Neural cell (in vitro differentiated cells): ENCODE results near the gene AP5B1. TPM values are rescaled to one million over a fixed set of nuclear protein-coding genes. Genes with fewer than 3 reads are reported as not detected.

Source experiments
- H2AFZ ChIP-seq: fragments of 200-600, 300-800 bp; sonication (generic), shearing (Covaris generic); 2 replicates; pipeline ENCODE4 v1.6.0; 2014; ENCODE audit warnings: low read depth, mild to moderate bottlenecking, antibody characterized with exemption, low read length, moderate library complexity
- H3F3A ChIP-seq: fragments of 200-600 bp; shearing (Covaris generic); 2 replicates; pipeline ENCODE4 v1.6.1; 2016; ENCODE audit warnings: mild to moderate bottlenecking, moderate library complexity, mixed read lengths, antibody characterized with exemption, low read length; ENCODE audit not compliant: insufficient read depth, poor library complexity, severe bottlenecking
- H3K27ac ChIP-seq: fragments of 200-600, 300-800 bp; sonication (generic), shearing (Covaris generic); 2 replicates; pipeline ENCODE4 v1.5.1; 2014; ENCODE audit warnings: mild to moderate bottlenecking, low read length, moderate library complexity
- H3K27me3 ChIP-seq: fragments of 300-800, 200-600 bp; sonication (generic), shearing (Covaris generic); 2 replicates; pipeline ENCODE4 v1.6.0; 2014; ENCODE audit warnings: mild to moderate bottlenecking, low read depth, low read length, moderate library complexity; ENCODE audit not compliant: insufficient read depth
- H3K36me3 ChIP-seq: fragments of 300-800, 200-600 bp; sonication (generic), shearing (Covaris generic); 2 replicates; pipeline ENCODE4 v1.5.1; 2014; ENCODE audit warnings: mild to moderate bottlenecking, antibody characterized with exemption, low read length, moderate library complexity; ENCODE audit not compliant: insufficient read depth
- H3K4me2 ChIP-seq: fragments of 300-800, 200-600 bp; sonication (generic), shearing (Covaris generic); 2 replicates; pipeline ENCODE4 v1.6.0; 2014; ENCODE audit warnings: mild to moderate bottlenecking, low read length
- H3K4me3 ChIP-seq: fragments of 300-800, 200-600 bp; sonication (generic), shearing (Covaris generic); 2 replicates; pipeline ENCODE4 v1.5.1; 2014; ENCODE audit warnings: mild to moderate bottlenecking, low read length, moderate library complexity
- H3K79me2 ChIP-seq: fragments of 200-600 bp; shearing (Covaris generic); replicated peaks from 2 replicates; pipeline ENCODE4 v1.6.0; 2014; ENCODE audit warnings: mild to moderate bottlenecking, low read length, moderate library complexity; ENCODE audit not compliant: insufficient read depth
- H3K9ac ChIP-seq: fragments of 300-800, 200-600 bp; sonication (generic), shearing (Covaris generic); 2 replicates; pipeline ENCODE4 v1.6.1; 2016; ENCODE audit warnings: mild to moderate bottlenecking, low read length, mixed read lengths
- H3K9me2 ChIP-seq: fragments of 200-600 bp; shearing (Covaris generic); 2 replicates; pipeline ENCODE4 v1.6.1; 2016; ENCODE audit warnings: mild to moderate bottlenecking, low read length, mixed read lengths; ENCODE audit not compliant: insufficient read depth
- H3K9me3 ChIP-seq: fragments of 200-600, 300-800 bp; sonication (generic), shearing (Covaris generic); 2 replicates; pipeline ENCODE4 v1.6.1; 2016; ENCODE audit warnings: mild to moderate bottlenecking, mixed run types, low read length, moderate library complexity, mixed read lengths
- H4K20me1 ChIP-seq: fragments of 200-600 bp; shearing (Covaris generic); 2 replicates; pipeline ENCODE4 v1.6.1; 2016; ENCODE audit warnings: mild to moderate bottlenecking, mixed run types; ENCODE audit not compliant: insufficient read depth
- EP300 ChIP-seq: fragments of 450-650 bp; conservative IDR thresholded peaks from 2 replicates; pipeline ENCODE4 v1.6.1; 2014; ENCODE audit warnings: antibody characterized with exemption, mild to moderate bottlenecking, moderate library complexity; ENCODE audit not compliant: poor library complexity, severe bottlenecking
- EZH2 ChIP-seq: fragments of 200-600, 300-800 bp; shearing (Covaris generic), sonication (generic); IDR thresholded peaks from 2 replicates; pipeline ENCODE4 v1.6.1; 2014; ENCODE audit warnings: antibody characterized with exemption, low read length, borderline replicate concordance, mild to moderate bottlenecking; ENCODE audit not compliant: insufficient read depth, poor library complexity, severe bottlenecking
- MXI1 ChIP-seq: fragments of 450-650 bp; conservative IDR thresholded peaks from 2 replicates; pipeline ENCODE4 v1.6.1; 2014; ENCODE audit warnings: antibody characterized with exemption, mild to moderate bottlenecking; ENCODE audit not compliant: poor library complexity, severe bottlenecking
- POLR2AphosphoS5 ChIP-seq: IDR thresholded peaks from 2 replicates; pipeline ENCODE4 v1.6.1; 2012
- RAD21 ChIP-seq: fragments of 450-650 bp; conservative IDR thresholded peaks from 2 replicates; pipeline ENCODE4 v1.6.1; 2014; ENCODE audit warnings: antibody characterized with exemption, mild to moderate bottlenecking, moderate library complexity
- REST ChIP-seq: IDR thresholded peaks from 2 replicates; pipeline ENCODE4 v1.6.1; 2012; ENCODE audit warnings: borderline replicate concordance
- SMC3 ChIP-seq: fragments of 450-650 bp; conservative IDR thresholded peaks from 2 replicates; pipeline ENCODE4 v1.6.1; 2014; ENCODE audit warnings: antibody characterized with exemption, mild to moderate bottlenecking, moderate library complexity; ENCODE audit not compliant: poor library complexity
- TAF1 ChIP-seq: IDR thresholded peaks from 2 replicates; pipeline ENCODE4 v1.6.1; 2012; ENCODE audit warnings: low read depth
- polyA plus RNA-seq: library from polyadenylated mRNA; depleted of rRNA; stranded (reverse); fragments of >200 nt; gene quantifications from 2 replicates; pipeline ENCODE4 v1.2.3, GENCODE V29; 2014
- TF ChIP-seq, protein P1 (sequence below): fragments of 450-650 bp; IDR thresholded peaks from 2 replicates; pipeline ENCODE4 v1.5.1; 2014; ENCODE audit warnings: antibody characterized with exemption, mild to moderate bottlenecking, moderate library complexity; ENCODE audit not compliant: poor library complexity, severe bottlenecking

AP5B1 gene
- polyA plus RNA-seq, 1 donor from 2014 or later = 0.52 TPM

GRCh38 chr11:65767406-65767805 lies 13.4 kb downstream of the AP5B1 start:
- TF ChIP-seq POLR2AphosphoS5 (no peak), RAD21 (no peak), TAF1 (no peak), EZH2 (no peak), REST (no peak), EP300 (no peak), MXI1 (no peak), SMC3 (no peak)
- TF ChIP-seq, protein P1, sequence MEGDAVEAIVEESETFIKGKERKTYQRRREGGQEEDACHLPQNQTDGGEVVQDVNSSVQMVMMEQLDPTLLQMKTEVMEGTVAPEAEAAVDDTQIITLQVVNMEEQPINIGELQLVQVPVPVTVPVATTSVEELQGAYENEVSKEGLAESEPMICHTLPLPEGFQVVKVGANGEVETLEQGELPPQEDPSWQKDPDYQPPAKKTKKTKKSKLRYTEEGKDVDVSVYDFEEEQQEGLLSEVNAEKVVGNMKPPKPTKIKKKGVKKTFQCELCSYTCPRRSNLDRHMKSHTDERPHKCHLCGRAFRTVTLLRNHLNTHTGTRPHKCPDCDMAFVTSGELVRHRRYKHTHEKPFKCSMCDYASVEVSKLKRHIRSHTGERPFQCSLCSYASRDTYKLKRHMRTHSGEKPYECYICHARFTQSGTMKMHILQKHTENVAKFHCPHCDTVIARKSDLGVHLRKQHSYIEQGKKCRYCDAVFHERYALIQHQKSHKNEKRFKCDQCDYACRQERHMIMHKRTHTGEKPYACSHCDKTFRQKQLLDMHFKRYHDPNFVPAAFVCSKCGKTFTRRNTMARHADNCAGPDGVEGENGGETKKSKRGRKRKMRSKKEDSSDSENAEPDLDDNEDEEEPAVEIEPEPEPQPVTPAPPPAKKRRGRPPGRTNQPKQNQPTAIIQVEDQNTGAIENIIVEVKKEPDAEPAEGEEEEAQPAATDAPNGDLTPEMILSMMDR = no peak

GRCh38 chr11:65766535-65766934 lies 14.2 kb downstream of the AP5B1 start:
- H2AFZ ChIP-seq = no peak overlapping the region
- TF ChIP-seq POLR2AphosphoS5 (no peak), EP300 (no peak), EZH2 (no peak), REST (no peak), MXI1 (no peak), RAD21 (no peak), SMC3 (no peak), TAF1 (no peak)
- TF ChIP-seq, protein P1 = no peak
- no peak overlapping the region for H3K9ac ChIP-seq
- no peak overlapping the region for H3K4me2 ChIP-seq
- H3K27me3 ChIP-seq = no peaks in the 10 kb centered on the region
- no peaks in the 10 kb centered on the region for H4K20me1 ChIP-seq
- no peak overlapping the region for H3K4me3 ChIP-seq
- H3F3A ChIP-seq = no peaks in the 10 kb centered on the region
- H3K79me2 ChIP-seq = no peaks in the 10 kb centered on the region
- no peaks in the 10 kb centered on the region for H3K36me3 ChIP-seq
- H3K9me2 ChIP-seq = no peaks in the 10 kb centered on the region
- H3K9me3 ChIP-seq = no peaks in the 10 kb centered on the region
- H3K27ac ChIP-seq = no peak overlapping the region

More at GRCh38 chr11:65767406-65767805, 13.4 kb downstream of the AP5B1 start:
- Histone ChIP-seq H3K36me3 (no peaks in the 10 kb centered on the region), H3K4me2 (no peak overlapping the region), H3K27ac (no peak overlapping the region), H4K20me1 (no peaks in the 10 kb centered on the region), H2AFZ (no peak overlapping the region), H3K9me2 (no peaks in the 10 kb centered on the region), H3K4me3 (no peak overlapping the region), H3F3A (no peaks in the 10 kb centered on the region), H3K27me3 (no peaks in the 10 kb centered on the region), H3K9me3 (no peaks in the 10 kb centered on the region), H3K79me2 (no peaks in the 10 kb centered on the region), H3K9ac (no peak overlapping the region)
